ENCODE data around the gene PPIL4.

GRCh38 chr6:149455031-149455732 lies 90.7 kb downstream of the PPIL4 start:
- TF ChIP-seq CTCF (IDR thresholded peaks at IDR 0.05) (no peak), POLR2A (IDR thresholded peaks at IDR 0.05) (no peak), POLR2AphosphoS5 (IDR thresholded peaks at IDR 0.05) (no peak)
